CD4-positive, alpha-beta T cell treated with Interleukin-12 subunit alpha and Interleukin-12 subunit beta, for 1 hour (primary cell): ENCODE data around the gene CTRB2.
"Not testable (repeated sequence)": the region's sequence is repeated elsewhere in the genome, so short reads cannot be mapped to it uniquely, and the experiment has no call there.

Experiments used
- DNase-seq: peaks from one replicate; pipeline ENCODE4 v3.0.0-alpha.2; 2020

Gene CTRB2

GRCh38 chr16:75225678-75226515 lies 18.9 kb upstream of the CTRB2 start:
- no peak for DNase-seq

- no peak for DNase-seq
Measured at GRCh38 chr16:75225092-75225491, 18.1 kb upstream of the CTRB2 start.

- no peak for DNase-seq
Measured at GRCh38 chr16:75224306-75225082, 17.5 kb upstream of the CTRB2 start.

GRCh38 chr16:75223129-75223528 lies 16.2 kb upstream of the CTRB2 start:
- not testable (repeated sequence) for DNase-seq

- DNase-seq = no peak
Measured at GRCh38 chr16:75222271-75222783, 15.4 kb upstream of the CTRB2 start.

GRCh38 chr16:75219838-75220237 lies 12.9 kb upstream of the CTRB2 start:
- DNase-seq = peak; percentile 16

GRCh38 chr16:75219088-75219487 lies 12.1 kb upstream of the CTRB2 start:
- DNase-seq = no peak

- DNase-seq = no peak
Measured at GRCh38 chr16:75218256-75219076, 11.5 kb upstream of the CTRB2 start, which contains the start of gene CTRB1. CTRB1 (plus strand) TSS chr16:75218988; CDS start chr16:75219008, 20 bp downstream.

GRCh38 chr16:75217389-75217851 lies 10.5 kb upstream of the CTRB2 start:
- DNase-seq = no peak

- DNase-seq = no peak
Measured at GRCh38 chr16:75216576-75216975, 9.6 kb upstream of the CTRB2 start.

- no peak for DNase-seq
Measured at GRCh38 chr16:75216127-75216526, 9.2 kb upstream of the CTRB2 start.

GRCh38 chr16:75211286-75211685 lies 4.3 kb upstream of the CTRB2 start:
- DNase-seq = not testable (repeated sequence)

GRCh38 chr16:75209944-75210343 lies 3.0 kb upstream of the CTRB2 start:
- no peak for DNase-seq

GRCh38 chr16:75209514-75209913 lies 2.6 kb upstream of the CTRB2 start:
- DNase-seq = not testable (repeated sequence)

- no peak for DNase-seq
Measured at GRCh38 chr16:75208861-75209505, 2.0 kb upstream of the CTRB2 start.

- no peak for DNase-seq
Measured at GRCh38 chr16:75208242-75208825, 1.4 kb upstream of the CTRB2 start.

- DNase-seq = no peak
Measured at GRCh38 chr16:75207831-75208230, 870 bp upstream of the CTRB2 start.

GRCh38 chr16:75205961-75206748 lies 806 bp downstream of the CTRB2 start:
- DNase-seq = not testable (repeated sequence)

GRCh38 chr16:75205438-75205837 lies 1.5 kb downstream of the CTRB2 start:
- not testable (repeated sequence) for DNase-seq

GRCh38 chr16:75204905-75205304 lies 2.1 kb downstream of the CTRB2 start:
- DNase-seq = not testable (repeated sequence)

- DNase-seq = no peak
Measured at GRCh38 chr16:75204410-75204758, 2.6 kb downstream of the CTRB2 start.
